ENCODE data around the gene KAZN. TPM values are rescaled to one million over a fixed set of nuclear protein-coding genes. Genes with fewer than 3 reads are reported as not detected.

Gene KAZN
- polyA plus RNA-seq, 5 donors = 26.2 to 34.7 (median 29.0) TPM

GRCh38 chr1:14970799-14971141 is 372.3 kb downstream of the KAZN start:
- DNase-seq = no peak

DNA sequence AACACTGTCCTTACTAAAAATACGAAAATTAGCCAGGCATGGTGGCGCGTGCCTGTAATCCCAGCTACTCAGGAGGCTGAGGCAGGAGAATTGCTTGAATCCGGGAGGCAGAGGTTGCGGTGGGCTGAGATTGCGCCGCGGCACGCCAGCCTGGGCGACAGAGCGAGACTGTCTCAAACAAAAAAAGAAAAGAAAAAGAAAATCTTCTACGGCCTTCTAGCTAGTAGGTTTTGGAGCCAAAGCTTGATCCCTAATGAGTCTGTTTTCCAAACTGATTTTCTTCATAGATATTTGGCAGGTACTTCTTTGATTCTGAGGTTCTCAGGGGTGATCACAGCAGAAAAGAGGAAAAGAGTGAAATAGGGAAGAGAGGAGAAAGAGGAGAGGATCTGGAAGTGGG is 372.7 kb downstream of the KAZN start:
- no peak for DNase-seq

DNA sequence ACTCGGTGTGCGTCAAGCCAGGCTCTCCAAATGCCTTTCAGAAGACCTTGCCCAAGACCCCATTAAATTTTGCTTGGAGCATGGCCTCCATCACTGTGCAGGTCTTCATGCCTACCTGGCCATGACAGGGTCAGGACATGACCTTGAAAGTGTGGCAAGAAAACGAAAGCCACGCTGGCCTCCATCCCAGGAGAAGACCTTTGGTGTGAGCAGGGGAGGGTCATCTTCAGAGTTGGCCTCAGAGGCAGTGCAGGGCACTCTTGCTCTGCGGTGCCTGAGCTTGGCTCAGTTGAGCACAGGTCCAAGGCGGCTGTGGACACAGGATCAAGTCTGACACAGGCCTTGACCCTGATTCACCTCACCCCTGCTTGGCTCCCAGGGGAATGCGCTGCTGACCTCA is 373.6 kb downstream of the KAZN start:
- DNase-seq = no peak

DNA sequence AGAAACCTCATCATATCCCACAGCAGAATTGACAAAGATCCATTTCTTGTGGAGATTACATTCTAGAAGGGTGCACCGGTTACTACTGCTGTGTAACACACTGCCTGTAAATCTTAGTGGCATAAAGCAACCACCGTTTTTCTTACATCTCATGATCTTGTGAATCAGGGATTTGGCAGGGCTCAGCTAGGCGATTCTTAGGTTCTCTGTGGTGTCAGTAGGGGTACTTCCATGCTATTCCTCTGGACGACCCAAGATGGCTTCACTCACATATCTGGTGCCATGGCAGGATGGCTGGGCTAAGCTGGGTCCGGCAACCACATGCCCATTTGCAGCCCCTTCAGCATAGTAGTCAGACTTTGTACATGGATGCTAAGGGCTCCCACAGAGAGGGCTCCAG is 375.3 kb downstream of the KAZN start:
- DNase-seq = no peak

- no peak for DNase-seq
These were observed 375.9 kb downstream of the KAZN start for GRCh38 chr1:14974361-14974760.

- DNase-seq = no peak
These were observed 376.6 kb downstream of the KAZN start for GRCh38 chr1:14975119-14975518.

- DNase-seq = no peak
These were observed 377.8 kb downstream of the KAZN start for GRCh38 chr1:14976256-14976655.

DNA sequence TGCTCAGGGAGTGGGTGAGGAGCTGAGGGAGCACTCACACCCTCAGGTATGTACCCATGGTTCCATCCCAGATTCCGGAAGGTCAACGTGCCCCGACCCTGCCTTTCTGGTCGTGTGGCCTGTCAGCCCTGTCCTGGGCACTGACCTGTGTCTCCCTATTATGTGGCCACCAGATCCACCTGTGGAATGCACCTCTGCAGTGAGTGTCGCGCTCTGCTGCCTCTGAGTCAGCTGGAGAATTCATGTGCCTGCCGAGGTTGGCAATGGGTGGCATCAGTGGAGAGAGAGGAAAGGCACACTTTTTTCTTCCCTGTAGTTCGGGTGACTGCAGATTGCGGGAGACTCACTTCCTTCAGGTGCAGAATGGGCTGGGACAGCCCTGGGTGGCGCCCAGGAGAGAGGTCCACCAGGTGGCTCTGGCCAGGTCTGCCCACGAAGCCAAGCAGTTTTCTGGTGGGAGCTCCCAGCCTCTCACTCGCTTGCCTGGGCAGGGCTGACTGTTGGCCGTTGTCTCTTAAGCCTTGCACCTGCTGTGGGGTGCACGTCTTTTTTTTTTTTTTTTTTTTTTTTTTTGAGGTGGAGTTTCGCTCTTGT is 378.9 kb downstream of the KAZN start:
- no peak for DNase-seq

DNA sequence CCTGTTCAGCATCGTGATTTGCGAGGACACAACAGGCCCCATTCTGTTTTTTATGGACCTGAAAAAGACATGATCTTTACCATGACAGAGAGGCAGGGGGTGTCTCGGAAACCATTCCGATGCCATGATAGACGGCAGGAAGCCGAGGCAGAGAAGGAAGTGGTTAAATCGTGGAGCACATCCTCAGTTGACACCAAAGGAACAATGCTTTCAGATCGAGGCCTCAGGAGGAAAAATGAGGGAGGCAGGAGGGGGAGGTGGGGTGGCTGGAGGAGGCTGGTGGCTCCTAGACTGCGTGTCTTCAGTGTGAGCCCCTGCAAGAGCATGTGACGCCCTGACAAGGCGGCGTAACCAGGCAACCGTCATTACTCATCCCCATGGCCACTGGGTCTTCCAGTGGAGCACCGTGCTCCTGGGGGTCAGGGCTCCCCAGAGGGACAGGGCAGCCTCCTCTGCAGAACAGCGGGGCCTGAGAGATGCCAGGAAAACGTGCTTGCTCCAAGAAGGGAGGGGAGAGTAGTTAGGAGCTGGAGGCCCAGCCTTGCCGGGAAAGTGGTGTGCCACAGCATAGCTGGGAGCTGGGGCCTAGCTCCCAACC is 382.2 kb downstream of the KAZN start:
- no peak for DNase-seq

GRCh38 chr1:14982029-14982428 is 383.5 kb downstream of the KAZN start:
- DNase-seq = no peak

DNA sequence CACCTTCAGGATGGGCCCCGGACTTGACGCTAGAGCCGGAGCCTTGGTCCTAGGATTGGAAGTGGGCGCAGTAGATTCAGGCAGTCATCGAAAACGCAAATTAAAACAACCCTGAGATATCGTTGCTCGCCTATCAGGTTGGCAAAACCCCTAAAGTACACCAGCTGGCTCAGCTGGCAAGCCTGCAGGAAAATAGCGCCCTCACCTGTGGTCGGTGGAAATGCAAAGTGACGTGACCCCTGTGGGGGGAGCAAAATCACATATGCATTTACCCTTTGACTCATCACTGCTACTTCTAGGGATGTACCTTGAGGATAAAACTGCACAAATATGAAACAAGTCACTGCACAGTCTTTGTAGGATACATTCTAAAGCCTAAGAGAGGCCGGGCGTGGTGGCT is 384.8 kb downstream of the KAZN start:
- DNase-seq = no peak

GRCh38 chr1:14986168-14986567 is 387.7 kb downstream of the KAZN start:
- no peak for DNase-seq

- no peak for DNase-seq
These were observed 389.5 kb downstream of the KAZN start for GRCh38 chr1:14987829-14988603.

DNA sequence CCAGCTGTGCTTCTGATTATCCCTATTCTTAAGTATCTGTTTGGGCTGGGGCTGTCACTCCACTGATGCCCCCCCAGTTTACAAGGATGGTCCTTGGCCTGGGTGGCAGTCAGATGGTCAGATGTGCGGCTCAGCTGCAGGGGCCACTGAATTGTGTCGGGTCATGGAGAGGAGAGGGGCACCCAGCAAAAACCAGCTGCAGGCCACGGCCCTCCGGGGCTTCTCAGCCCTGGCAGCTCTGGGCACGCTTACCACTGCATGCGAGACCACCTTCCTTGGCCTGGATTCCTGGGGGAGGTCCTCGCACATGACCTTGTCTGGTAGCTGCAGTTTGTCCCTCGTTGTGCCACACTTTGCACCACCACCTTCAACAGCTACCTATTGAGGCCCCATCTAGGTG is 390.2 kb downstream of the KAZN start:
- DNase-seq = no peak

DNA sequence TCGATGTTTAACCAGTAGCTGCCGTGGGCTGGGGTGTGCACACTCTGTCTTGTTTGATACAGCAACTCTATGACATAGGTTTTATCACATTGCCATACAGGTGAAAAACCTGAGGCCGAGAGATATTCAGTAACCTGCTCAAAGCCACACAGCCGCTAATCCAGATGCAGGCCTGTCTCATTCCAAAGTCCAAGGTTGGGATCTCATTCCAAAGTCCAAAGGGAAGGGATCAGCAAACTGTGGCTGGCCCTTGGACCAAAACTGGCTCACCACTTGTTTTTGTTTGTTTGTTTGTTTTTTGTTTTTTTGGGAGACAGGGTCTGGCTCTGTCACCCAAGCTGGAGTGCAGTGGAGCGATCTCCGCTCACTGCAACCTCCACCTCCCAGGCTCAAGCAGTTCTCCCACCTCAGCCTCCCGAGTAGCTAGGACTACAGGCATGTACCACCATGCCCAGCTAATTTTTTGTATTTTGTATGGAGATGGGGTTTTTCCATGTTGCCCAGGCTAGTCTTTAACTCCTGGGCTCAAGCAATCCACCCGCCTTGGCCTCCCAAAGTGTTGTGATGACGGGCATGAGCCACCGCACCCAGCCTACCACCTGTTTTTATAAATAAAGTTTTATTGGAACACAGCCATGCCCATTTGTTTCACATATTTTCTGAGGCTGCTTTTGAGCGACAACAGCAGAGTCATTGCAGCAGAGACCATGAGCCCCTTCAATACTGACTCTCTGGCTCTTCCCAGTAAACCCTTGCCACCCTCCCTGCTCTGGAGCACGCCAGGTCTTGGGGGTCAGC is 391.6 kb downstream of the KAZN start:
- no peak for DNase-seq

- DNase-seq = no peak
These were observed 394.9 kb downstream of the KAZN start for GRCh38 chr1:14993414-14993813.

DNA sequence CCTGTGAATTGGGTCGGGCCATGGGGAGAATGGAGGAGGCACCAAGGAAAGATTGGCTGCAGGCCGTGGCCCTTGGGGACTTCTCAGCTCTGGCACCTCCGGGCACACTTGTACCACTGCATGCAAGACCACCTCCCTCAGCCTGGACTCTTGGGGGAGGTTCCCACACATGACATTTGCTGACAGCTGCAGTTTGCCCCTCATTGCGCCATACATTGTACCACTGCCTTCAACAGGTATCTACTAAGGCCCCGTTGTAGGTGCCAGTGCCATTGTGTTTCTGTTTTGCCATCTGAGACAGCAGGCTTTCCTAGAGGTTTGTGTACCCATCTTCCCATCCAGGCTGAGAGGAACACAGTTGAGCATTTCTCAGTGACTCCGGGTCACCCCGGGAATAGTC is 395.7 kb downstream of the KAZN start:
- no peak for DNase-seq

- DNase-seq = no peak
These were observed 396.5 kb downstream of the KAZN start for GRCh38 chr1:14994841-14995437.

GRCh38 chr1:14996133-14997050 is 397.9 kb downstream of the KAZN start:
- DNase-seq = no peak

DNA sequence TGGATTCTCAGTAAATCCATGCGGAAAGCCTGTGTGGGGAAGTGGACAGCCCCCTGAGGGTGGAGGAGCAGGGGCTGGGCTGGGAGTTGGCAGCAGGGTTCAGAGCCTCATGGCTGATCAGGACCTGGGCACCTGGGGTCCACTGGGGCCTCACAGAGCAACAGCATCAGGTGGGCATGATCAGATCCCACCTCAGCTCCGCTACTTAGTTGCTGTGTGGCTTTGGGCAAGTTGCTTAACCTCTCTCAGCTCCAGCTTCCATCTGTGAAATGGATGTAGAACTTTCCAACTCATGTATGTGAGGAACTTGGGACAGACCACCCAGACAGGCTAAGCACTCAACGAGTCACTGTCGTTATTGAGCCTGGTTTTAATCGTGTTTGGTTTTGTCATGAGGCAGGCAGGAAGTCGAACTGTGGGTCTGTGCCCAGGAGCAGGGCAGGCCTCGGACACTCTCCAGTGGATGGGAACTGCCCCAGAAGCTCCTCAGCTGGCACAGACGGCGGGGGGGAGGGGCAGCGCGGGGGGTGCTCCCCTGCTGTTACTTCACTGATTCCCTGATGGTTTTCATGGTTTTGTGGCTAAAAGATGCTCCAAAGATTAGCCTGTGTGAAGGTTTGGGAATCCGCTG is 399.3 kb downstream of the KAZN start:
- DNase-seq = no peak

DNA sequence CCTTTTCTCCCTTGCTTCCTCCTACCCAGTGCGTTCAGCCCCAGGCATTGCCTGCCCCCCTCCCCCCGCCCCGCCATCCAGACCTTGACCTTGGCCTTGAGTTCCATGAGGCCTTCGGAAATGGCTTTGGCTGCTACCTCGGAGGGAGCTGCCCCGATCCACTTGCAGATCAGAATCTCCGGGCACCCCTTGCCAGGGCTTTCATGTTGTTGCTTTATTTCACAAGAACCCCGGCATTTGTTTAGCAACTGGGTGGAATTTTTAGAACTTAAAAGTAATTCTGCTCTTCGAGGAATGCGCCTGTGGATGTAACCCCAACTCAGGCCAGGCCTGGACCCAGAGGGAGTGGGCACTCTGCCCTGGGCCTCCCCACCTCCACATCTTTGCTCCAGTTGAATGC is 401.0 kb downstream of the KAZN start:
- no peak for DNase-seq

Data from right lung (tissue), 5 donors.